Esophagus squamous epithelium (tissue), 5 donors: ENCODE results near the gene SCMH1. TPM values are rescaled to one million over a fixed set of nuclear protein-coding genes. Genes with fewer than 3 reads are reported as not detected.

Experiments used
- DNase-seq: peaks from one replicate; lab custom pipeline; 2025; lab: John Stamatoyannopoulos, UW
- H3K27ac ChIP-seq, 4 donors: fragments of 200-600 bp; sonication (generic); one replicate each; pipeline ENCODE4 v1.5.1; 2016 to 2019; ENCODE audit warnings: mild to moderate bottlenecking in 1 of 4
- H3K27me3 ChIP-seq, 4 donors: fragments of 200-600 bp; sonication (generic); 1 replicate in 3 of 4; 2 replicates in 1 of 4; pipeline versions ENCODE4 v1.5.1 to v1.6.0; 2017 to 2021; ENCODE audit warnings: antibody characterized with exemption in 1 of 4
- H3K36me3 ChIP-seq, 3 donors: fragments of 200-600 bp; sonication (generic); one replicate each; pipeline ENCODE4 v1.5.1; 2016 to 2019
- H3K4me1 ChIP-seq, 3 donors: fragments of 200-600 bp; sonication (generic); one replicate each; pipeline ENCODE4 v1.5.1; 2017 to 2019
- H3K4me3 ChIP-seq, 4 donors: fragments of 200-600 bp; sonication (generic); 1 replicate in 3 of 4; 2 replicates in 1 of 4; pipeline ENCODE4 v1.5.1; 2016 to 2019; ENCODE audit warnings: mild to moderate bottlenecking in 2 of 4, moderate library complexity in 1 of 4
- H3K9me3 ChIP-seq, 3 donors: fragments of 200-600 bp; sonication (generic); one replicate each; pipeline ENCODE4 v1.5.1; 2016 to 2019
- POLR2A ChIP-seq, 4 donors: fragments of 450-650 bp; IDR thresholded peaks; one replicate each; pipeline ENCODE4 v1.6.1; 2017; ENCODE audit warnings: antibody characterized with exemption in 4 of 4, mild to moderate bottlenecking in 4 of 4, moderate library complexity in 3 of 4
- WGBS, 2 donors: methylation state at CpG; one replicate each; pipeline ENCODE4 v1.1.5; 2018; 5-methylcytosine and 5-hydroxymethylcytosine counted together
- intact Hi-C: fragments of 100-400 bp; cut with DNase I; formaldehyde crosslinking; loops from one replicate; pipeline ENCODE4 v1.15.0; 2022
- total RNA-seq, 4 donors: library from RNA; depleted of rRNA; stranded (reverse); fragments of >200 nt; gene quantifications; one replicate each; pipeline ENCODE4 v1.1.0, GENCODE V29; 2016
- TF ChIP-seq, protein P1 (sequence below), 6 experiments: fragments of 450-650 bp in 4 of 6; fragments of 200-600 bp in 2 of 6; sonication (generic) in 2 of 6; IDR thresholded peaks; one replicate each; pipeline ENCODE4 v1.5.1; 2016 to 2019; ENCODE audit warnings: antibody characterized with exemption in 6 of 6, mild to moderate bottlenecking in 4 of 6, moderate library complexity in 4 of 6
- donor health status: DM: yes; HTN: yes; CAD: no.

Gene SCMH1
- total RNA-seq, 4 donors from 2014 or later: 4.4 to 46.9 (median 16.3) TPM

DNA sequence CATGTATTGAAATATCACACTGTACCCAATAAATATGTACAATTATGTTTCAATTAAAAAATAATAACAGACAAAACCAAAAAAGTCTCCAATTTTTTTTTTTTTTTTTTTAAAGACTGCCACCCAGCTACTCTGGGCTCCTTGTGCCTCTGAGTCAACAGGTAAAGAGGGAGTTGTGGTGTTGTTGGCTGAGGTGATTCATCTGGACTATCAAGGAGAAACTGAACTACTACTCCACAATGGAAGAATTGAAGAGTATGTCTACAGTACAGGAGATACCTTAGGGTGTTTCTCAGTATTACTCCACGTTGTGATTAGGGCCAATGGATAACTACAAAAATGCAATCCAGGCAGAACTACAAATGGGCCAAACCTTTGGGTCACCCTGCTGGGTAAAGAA is 67.9 kb downstream of the SCMH1 start:
- Histone ChIP-seq H3K27ac (no peak overlapping the region), H3K4me1 (no peaks in the 10 kb centered on the region), H3K36me3 (peaks cover 0 to 17% (median 0%) of the 10 kb centered on the region in 3 donors), H3K9me3 (peaks cover 0 to 7% (median 0%) of the 10 kb centered on the region in 3 donors), H3K27me3 (no peaks in the 10 kb centered on the region), H3K4me3 (no peak overlapping the region)
- 82 to 94% methylated on average over 1 of the region's 1 CpG for WGBS, 2 donors
- DNase-seq: no peak
- TF ChIP-seq, protein P1, sequence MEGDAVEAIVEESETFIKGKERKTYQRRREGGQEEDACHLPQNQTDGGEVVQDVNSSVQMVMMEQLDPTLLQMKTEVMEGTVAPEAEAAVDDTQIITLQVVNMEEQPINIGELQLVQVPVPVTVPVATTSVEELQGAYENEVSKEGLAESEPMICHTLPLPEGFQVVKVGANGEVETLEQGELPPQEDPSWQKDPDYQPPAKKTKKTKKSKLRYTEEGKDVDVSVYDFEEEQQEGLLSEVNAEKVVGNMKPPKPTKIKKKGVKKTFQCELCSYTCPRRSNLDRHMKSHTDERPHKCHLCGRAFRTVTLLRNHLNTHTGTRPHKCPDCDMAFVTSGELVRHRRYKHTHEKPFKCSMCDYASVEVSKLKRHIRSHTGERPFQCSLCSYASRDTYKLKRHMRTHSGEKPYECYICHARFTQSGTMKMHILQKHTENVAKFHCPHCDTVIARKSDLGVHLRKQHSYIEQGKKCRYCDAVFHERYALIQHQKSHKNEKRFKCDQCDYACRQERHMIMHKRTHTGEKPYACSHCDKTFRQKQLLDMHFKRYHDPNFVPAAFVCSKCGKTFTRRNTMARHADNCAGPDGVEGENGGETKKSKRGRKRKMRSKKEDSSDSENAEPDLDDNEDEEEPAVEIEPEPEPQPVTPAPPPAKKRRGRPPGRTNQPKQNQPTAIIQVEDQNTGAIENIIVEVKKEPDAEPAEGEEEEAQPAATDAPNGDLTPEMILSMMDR (IDR thresholded peaks at IDR 0.05): no peak
- no peak for TF ChIP-seq POLR2A (IDR thresholded peaks at IDR 0.05)
- intact Hi-C loops: no loop called here

DNA sequence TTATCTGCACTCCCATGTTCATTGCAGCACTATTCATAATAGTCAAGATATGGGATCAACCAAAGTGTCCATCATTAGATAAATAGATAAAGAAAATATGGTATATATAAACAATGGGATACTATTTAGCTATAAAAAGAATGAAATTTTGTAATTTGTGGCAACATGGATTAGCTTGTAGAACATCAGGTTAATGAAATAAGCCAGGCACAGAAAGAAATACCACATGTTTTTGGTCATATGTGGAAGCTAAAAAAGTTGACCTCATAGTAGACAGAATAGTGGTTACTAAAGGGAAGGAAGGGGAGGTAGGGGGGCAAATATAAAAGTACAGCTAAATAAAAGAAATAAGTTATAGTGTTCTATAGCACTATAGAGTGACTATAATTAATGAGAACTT is 68.5 kb downstream of the SCMH1 start:
- no peaks in the 10 kb centered on the region for H3K27me3 ChIP-seq
- H3K4me1 ChIP-seq: no peaks in the 10 kb centered on the region
- H3K9me3 ChIP-seq: peaks cover 0 to 7% (median 0%) of the 10 kb centered on the region in 3 donors
- no peak overlapping the region for H3K27ac ChIP-seq
- no peak for DNase-seq
- no peak overlapping the region for H3K4me3 ChIP-seq
- intact Hi-C loops: no loop called here
- TF ChIP-seq POLR2A (IDR thresholded peaks at IDR 0.05): no peak
- TF ChIP-seq, protein P1 (IDR thresholded peaks at IDR 0.05): no peak
- H3K36me3 ChIP-seq: peaks cover 0 to 22% (median 0%) of the 10 kb centered on the region in 3 donors

DNA sequence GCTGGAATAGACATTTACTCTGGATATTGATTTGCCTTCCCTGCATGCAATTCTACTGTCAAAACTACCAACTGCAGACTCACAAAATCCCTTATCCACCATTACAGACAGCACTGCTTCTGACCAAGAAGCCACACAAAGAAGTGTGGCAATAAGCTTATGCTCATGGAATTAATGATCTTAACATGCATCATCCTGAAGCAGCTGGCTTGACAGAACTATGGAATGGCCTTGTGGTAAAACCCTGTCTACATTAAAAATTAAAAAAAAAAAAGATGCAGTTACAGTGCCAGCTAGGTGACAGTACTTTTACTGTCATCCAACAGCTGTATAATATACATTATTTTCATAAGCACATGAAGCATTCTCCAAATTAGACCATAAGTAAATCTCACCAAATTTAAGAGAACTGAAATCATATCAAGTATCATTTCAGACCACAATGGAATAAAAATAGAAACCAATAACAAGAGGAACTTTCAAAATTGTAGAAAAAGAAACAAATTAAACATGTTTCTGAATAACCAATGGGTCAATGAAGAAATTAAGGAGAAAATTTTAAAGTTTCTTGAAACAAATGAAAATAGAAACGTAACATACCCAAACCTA is 70.7 kb downstream of the SCMH1 start:
- no peaks in the 10 kb centered on the region for H3K27me3 ChIP-seq
- H3K36me3 ChIP-seq: peaks cover 0 to 12% (median 0%) of the 10 kb centered on the region in 3 donors
- no peaks in the 10 kb centered on the region for H3K4me1 ChIP-seq
- 47 to 94% methylated on average over 1 of the region's 1 CpG for WGBS, 2 donors
- no peak overlapping the region for H3K4me3 ChIP-seq
- no peak for DNase-seq
- TF ChIP-seq POLR2A (IDR thresholded peaks at IDR 0.05): no peak
- TF ChIP-seq, protein P1 (IDR thresholded peaks at IDR 0.05): no peak
- H3K9me3 ChIP-seq: peaks cover 0 to 8% (median 4%) of the 10 kb centered on the region in 3 donors
- intact Hi-C loops: no loop called here
- H3K27ac ChIP-seq: no peak overlapping the region

DNA sequence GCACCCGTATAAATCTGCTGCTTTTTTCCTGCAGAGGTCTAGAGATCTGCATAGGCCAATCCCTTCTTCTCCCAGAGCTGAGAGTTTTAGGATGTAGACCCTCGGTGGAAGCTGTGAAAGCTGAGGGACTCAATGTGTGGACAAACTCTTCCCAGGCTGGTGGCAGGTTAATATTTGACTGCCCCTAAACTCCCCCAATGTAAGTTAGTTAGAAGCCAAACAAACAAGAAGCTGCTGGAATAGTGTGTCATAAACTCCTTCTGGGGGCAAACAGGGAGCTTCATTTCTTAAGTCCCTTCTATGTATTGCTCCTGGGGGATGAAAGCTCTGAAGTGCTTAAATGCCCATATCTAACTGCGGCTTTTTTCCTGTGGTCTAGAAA is 72.3 kb downstream of the SCMH1 start:
- intact Hi-C loops: no loop called here
- WGBS, 2 donors: 89 to 100% methylated on average over 3 of the region's 3 CpGs

More for the DNA sequence above, 72.3 kb downstream of the SCMH1 start:
- H3K27me3 ChIP-seq: no peaks in the 10 kb centered on the region
- no peak overlapping the region for H3K27ac ChIP-seq
- peaks cover 0 to 9% (median 0%) of the 10 kb centered on the region in 3 donors for H3K36me3 ChIP-seq
- DNase-seq: no peak
- no peak overlapping the region for H3K4me3 ChIP-seq
- TF ChIP-seq, protein P1 (IDR thresholded peaks at IDR 0.05): no peak
- TF ChIP-seq POLR2A (IDR thresholded peaks at IDR 0.05): no peak
- H3K4me1 ChIP-seq: no peaks in the 10 kb centered on the region
- peaks cover 0 to 8% (median 0%) of the 10 kb centered on the region in 3 donors for H3K9me3 ChIP-seq
